Mucosa of descending colon (tissue), 3 donors: Measurements from ENCODE around the gene IL22RA1. TPM values are rescaled to one million over a fixed set of nuclear protein-coding genes. Genes with fewer than 3 reads are reported as not detected.
A peak's percentile ranks its signal among the peaks of the same experiment; 100 is the strongest.

ENCODE experiments used
- ATAC-seq: fragments of 200-7000 bp; cut with Tn5 transposase; one replicate; pipeline ENCODE4 v1.9.1; 2020; ENCODE audit warnings: mild to moderate bottlenecking, moderate library complexity
- DNase-seq, 3 donors: peaks; one replicate each; pipeline ENCODE4 v3.0.0-alpha.2; 2020
- H3K36me3 ChIP-seq: fragments of 200-600 bp; one replicate; pipeline ENCODE4 v1.8.0; 2021; ENCODE audit warnings: low read depth, mild to moderate bottlenecking
- H3K4me1 ChIP-seq: fragments of 200-600 bp; one replicate; pipeline ENCODE4 v1.8.0; 2021; ENCODE audit warnings: low read depth, mild to moderate bottlenecking
- H3K4me3 ChIP-seq: fragments of 200-600 bp; one replicate; pipeline ENCODE4 v1.8.0; 2021; ENCODE audit warnings: mild to moderate bottlenecking
- H3K9me3 ChIP-seq: fragments of 200-600 bp; one replicate; pipeline ENCODE4 v1.8.0; 2021; ENCODE audit warnings: mild to moderate bottlenecking
- CTCF ChIP-seq: fragments of 200-600 bp; IDR thresholded peaks from one replicate; pipeline ENCODE4 v1.8.0; 2022; ENCODE audit warnings: antibody characterized with exemption, mild to moderate bottlenecking
- intact Hi-C, 2 donors: fragments of 100-400 bp; cut with DNase I in 1 of 2; cut with micrococcal nuclease in 1 of 2; formaldehyde crosslinking; loops; one replicate each; pipeline versions ENCODE4 v1.11.0 to v1.11.1; 2022; cut with DNase I, micrococcal nuclease
- total RNA-seq, 3 donors: library from RNA; stranded (reverse); fragmentation: NEBNext Ultra II Directional in 2 of 3; extraction: Animal tissue kit (Norgen Biotek cat#: 25700) in 2 of 3; gene quantifications; one replicate each; pipeline versions ENCODE4 v1.2.1 to v1.2.4, GENCODE V29; 2021 to 2023
- donor health status: DM: no; HTN: no; CAD: no; lungs with moderate emphysema.
- donor health status: DM: no; HTN: no; CAD: no.
- donor health status: DM: no; HTN: yes; CAD: no.

Gene IL22RA1
- total RNA-seq, 3 donors from 2014 or later = 13.8 to 43.1 (median 28.2) TPM

GRCh38 chr1:24098943-24099638 lies 43.8 kb downstream of the IL22RA1 start:
- ATAC-seq (no peak), DNase-seq (peak in 1 of 3 donors; percentile 6)
- H3K4me1 ChIP-seq = no peaks in the 10 kb centered on the region
- intact Hi-C loops = no loop called here
- H3K4me3 ChIP-seq = no peak overlapping the region
- no peaks in the 10 kb centered on the region for H3K9me3 ChIP-seq
- TF ChIP-seq CTCF = no peak
- H3K36me3 ChIP-seq = no peaks in the 10 kb centered on the region

DNA sequence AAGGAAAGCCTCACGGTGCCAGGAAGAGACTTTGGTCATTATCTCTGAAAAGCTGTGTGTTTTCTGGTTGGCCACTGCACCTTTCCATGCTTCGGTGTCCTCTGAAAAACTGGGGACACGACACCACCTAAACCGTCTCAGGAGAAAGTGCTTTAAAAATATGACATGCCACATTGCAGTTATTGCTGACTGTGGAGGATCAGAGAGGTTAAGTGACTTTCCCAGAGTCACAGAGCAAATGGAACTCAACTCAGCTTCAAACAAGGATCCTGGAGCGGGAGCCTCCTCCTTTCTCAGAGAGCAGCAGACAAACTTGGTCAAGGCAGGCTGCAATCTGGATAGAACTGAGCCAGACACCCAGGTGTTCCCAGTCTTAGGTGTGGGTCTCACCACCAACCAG lies 44.8 kb downstream of the IL22RA1 start:
- TF ChIP-seq CTCF = no peak
- H3K9me3 ChIP-seq = no peaks in the 10 kb centered on the region

DNA sequence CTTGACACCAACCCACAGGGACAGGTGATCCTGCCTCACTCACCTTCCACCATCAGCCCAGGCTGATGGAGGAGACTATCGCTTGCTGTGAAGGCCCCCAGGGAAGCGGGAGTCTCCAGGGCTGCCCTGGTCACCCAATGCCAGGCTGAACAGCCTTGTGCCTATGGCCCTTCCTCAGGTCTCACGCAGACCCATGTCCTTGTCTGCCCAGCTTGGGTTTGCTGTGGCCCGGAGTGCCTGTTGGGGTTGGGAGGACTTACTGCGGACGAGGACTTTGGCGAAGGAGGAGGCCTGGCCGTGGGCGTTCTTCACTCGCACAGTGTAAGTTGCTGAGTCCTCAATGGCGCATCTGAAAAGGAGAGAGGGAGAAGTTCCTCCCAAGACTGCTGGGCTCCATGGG lies 45.3 kb downstream of the IL22RA1 start:
- intact Hi-C loops = no loop called here
- Histone ChIP-seq H3K4me1 (no peaks in the 10 kb centered on the region), H3K36me3 (no peaks in the 10 kb centered on the region), H3K4me3 (no peak overlapping the region), H3K9me3 (no peaks in the 10 kb centered on the region)
- DNase-seq (no peak), ATAC-seq (no peak)
- TF ChIP-seq CTCF = no peak

More for the DNA sequence above, 44.8 kb downstream of the IL22RA1 start:
- Histone ChIP-seq H3K4me1 (no peaks in the 10 kb centered on the region), H3K36me3 (no peaks in the 10 kb centered on the region), H3K4me3 (no peak overlapping the region)
- intact Hi-C loops = no loop called here
- ATAC-seq = no peak
- no peak for DNase-seq

DNA sequence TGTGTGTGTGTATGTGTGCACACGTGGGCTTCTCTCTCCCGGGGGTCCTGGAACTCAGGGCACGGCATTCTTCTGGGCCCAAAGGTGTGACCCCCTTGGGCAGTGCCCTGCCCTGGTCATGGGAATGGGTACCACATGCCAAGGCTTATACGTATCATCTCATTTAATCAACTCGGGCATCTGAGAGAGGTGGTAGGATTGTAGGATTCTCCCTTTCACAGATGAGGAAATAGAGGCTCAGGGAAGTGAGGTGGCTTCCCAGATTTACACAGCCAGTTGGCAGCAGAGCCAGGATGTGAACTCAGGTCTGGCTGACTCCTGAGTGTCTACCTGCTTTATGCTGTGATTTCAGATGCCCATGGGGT lies 46.2 kb downstream of the IL22RA1 start:
- no peak for DNase-seq
- H3K4me3 ChIP-seq = no peak overlapping the region
- no peak for TF ChIP-seq CTCF
- H3K36me3 ChIP-seq = no peaks in the 10 kb centered on the region
- intact Hi-C loops = no loop called here
- ATAC-seq = no peak
- H3K9me3 ChIP-seq = no peaks in the 10 kb centered on the region
- no peaks in the 10 kb centered on the region for H3K4me1 ChIP-seq

DNA sequence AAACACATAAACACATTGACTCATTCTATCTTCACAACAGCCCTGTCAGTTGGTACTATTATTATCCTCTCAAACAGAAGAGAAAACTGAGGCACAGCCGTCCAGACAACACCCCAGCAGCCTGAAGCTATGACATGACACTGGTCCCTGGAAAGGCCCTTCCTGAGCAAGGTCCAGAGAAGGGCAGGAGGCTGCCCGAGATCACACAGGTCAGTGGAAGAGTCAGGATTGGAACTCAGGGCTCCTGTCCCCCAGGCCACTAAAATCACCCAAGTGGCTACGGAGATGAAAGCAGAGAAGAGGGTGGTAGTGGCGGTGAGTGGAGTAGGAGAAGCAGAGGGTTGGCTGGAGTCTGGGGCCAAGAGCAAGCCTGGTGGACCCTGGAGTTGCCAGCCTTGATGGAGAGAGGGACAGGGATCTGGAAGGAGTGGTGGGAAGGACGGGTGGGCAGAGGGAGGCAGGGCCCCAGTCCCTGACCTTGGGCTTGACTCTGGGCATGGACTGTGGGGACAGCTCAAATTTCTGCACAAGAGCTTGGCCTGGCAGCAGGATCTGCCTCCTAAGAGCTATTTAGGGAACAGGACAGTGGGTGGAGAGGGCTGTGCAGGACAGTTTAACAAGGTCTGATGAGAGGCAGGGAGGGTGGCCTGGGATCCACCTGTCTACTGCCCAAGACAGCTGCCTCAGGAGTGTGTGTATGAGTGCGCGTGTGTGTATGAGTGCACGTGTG lies 46.8 kb downstream of the IL22RA1 start:
- ATAC-seq (peak; percentile 18), DNase-seq (no peak)
- TF ChIP-seq CTCF = no peak
- Histone ChIP-seq H3K9me3 (no peaks in the 10 kb centered on the region), H3K4me3 (no peak overlapping the region), H3K36me3 (no peaks in the 10 kb centered on the region), H3K4me1 (no peaks in the 10 kb centered on the region)
- intact Hi-C loops = no loop called here
